Mesenteric fat pad (tissue), 1 donor: Measurements from ENCODE around the gene FOXN3. TPM values are rescaled to one million over a fixed set of nuclear protein-coding genes. Genes with fewer than 3 reads are reported as not detected.
"Not testable (repeated sequence)": the region's sequence is repeated elsewhere in the genome, so short reads cannot be mapped to it uniquely, and the experiment has no call there.

ENCODE experiments used
- DNase-seq: peaks from one replicate; pipeline ENCODE4 v3.0.0-alpha.2; 2020; ENCODE audit warnings: low spot score
- total RNA-seq: library from RNA; stranded (reverse); fragmentation: NEBNext Ultra II Directional; extraction: Animal tissue kit (Norgen Biotek cat#: 25700); gene quantifications from one replicate; pipeline ENCODE4 v1.2.1, GENCODE V29; 2021
- donor health status: DM: yes; HTN: yes; CAD: no.

Gene FOXN3
- total RNA-seq, 1 donor from 2014 or later: 136 TPM

- DNase-seq: no peak
Observed at GRCh38 chr14:89206389-89207031, 210.5 kb downstream of the FOXN3 start.

DNA sequence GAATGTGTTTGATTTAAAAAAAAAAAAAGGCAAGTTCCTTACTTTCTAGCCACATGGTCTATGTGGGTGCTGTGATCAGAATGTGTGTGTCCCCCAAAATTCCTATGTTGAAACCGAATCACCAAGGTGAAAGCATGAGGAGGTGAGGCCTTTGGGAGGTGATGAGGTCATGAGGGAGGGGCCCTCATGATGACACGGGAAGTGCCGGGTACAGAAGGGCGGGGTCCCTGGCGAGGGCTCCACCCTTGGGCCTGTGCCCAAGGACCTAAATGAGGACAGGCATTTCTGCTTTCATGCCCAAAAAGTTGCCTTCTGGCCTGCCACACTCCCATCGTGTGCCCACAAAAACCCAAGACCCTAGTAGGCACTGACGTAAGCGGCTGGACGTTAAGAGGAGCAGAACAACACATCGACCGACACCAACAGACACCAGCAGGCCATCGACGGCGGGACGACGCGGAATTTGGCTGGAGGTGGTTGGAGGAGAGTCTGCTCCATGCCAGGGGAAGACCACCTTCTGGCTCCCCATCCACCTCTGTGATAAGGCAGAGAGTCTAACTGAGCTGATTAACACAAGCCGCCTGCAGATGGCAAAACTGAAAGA lies 211.8 kb downstream of the FOXN3 start:
- DNase-seq: no peak

DNA sequence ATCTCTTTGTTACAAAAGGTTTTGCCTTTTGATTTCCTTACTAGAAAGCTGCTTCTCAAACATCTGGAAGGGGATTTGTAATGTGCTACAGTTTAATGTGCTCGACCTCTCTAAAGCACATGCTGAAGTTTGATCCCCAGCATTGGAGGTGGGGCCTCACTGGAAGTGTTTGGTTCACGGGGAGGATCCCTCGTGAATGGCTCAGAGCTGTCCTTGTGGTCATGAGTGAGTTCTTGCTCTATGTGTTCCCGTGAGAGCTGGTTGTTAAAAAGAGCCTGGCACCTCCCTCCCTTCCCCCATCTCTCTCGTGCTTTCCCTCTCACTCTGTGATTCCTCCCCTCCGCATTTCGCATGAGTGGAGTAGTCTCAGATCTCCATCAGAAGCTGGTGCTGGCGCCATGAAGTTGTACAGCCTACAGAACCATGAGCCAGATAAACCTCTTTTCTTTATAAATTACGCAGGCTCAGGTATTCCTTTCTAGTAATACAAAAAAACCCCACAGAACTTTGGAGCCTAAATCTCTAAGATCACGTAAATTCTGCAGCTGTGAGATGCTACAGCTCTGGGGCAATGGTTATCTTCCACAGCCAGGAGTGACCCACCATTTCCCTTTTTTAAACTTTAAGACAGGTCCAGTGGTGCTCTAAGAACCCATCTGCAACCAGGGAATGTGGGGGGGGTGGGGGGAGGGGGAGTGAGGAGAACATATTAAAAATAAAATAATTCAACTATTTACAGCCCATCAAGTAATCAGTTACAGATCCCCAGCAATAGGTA lies 214.4 kb downstream of the FOXN3 start:
- DNase-seq: no peak

- DNase-seq: no peak
Observed at GRCh38 chr14:89201645-89202044, 215.4 kb downstream of the FOXN3 start.

- not testable (repeated sequence) for DNase-seq
Observed at GRCh38 chr14:89199357-89199756, 217.7 kb downstream of the FOXN3 start.

GRCh38 chr14:89198544-89199329 lies 218.3 kb downstream of the FOXN3 start:
- no peak for DNase-seq

DNA sequence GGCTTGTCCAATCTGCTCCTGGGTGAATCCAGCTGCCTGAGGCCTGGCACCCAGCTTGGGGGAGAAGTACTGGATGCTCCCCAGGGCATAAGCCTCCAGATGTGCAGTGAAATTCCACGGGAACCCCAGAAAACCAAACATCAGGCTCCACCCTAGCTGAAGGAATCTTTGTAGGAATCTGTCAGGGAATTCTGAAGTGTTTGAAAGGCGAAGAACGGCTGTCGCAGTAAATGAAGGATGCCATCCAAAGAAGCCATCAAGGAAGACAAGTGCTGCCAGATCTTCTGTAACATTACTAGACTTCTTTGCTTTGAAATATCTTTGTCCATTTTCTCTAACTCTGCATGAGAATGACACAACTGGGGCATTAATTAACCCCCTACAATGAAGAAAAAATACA lies 219.4 kb downstream of the FOXN3 start:
- no peak for DNase-seq

- DNase-seq: no peak
Observed at GRCh38 chr14:89196545-89196944, 220.5 kb downstream of the FOXN3 start.

- DNase-seq: no peak
Observed at GRCh38 chr14:89194376-89194775, 222.7 kb downstream of the FOXN3 start.

- DNase-seq: no peak
Observed at GRCh38 chr14:89190765-89191513, 226.1 kb downstream of the FOXN3 start.

DNA sequence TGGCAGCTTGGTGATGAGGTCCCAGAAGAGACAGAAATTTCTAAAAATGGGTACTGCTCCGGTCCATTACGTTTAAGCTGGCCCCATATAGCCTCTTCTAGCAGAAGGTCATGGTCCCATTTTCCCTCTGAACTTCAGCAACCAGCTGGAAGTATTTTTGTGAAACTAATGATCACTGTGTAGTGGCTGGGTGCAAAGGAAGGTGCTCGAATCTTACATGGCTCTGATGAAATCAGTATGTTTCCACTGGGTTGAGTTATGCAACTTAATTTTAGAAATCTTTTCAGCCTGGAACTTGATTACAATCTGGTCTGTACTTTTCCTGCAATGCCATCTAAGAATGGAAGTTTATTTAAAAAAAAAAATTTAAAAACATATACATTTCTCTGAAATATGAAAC lies 228.5 kb downstream of the FOXN3 start:
- DNase-seq: no peak

GRCh38 chr14:89187501-89187900 lies 229.5 kb downstream of the FOXN3 start:
- DNase-seq: no peak

- no peak for DNase-seq
Observed at GRCh38 chr14:89186856-89187376, 230.1 kb downstream of the FOXN3 start.

DNA sequence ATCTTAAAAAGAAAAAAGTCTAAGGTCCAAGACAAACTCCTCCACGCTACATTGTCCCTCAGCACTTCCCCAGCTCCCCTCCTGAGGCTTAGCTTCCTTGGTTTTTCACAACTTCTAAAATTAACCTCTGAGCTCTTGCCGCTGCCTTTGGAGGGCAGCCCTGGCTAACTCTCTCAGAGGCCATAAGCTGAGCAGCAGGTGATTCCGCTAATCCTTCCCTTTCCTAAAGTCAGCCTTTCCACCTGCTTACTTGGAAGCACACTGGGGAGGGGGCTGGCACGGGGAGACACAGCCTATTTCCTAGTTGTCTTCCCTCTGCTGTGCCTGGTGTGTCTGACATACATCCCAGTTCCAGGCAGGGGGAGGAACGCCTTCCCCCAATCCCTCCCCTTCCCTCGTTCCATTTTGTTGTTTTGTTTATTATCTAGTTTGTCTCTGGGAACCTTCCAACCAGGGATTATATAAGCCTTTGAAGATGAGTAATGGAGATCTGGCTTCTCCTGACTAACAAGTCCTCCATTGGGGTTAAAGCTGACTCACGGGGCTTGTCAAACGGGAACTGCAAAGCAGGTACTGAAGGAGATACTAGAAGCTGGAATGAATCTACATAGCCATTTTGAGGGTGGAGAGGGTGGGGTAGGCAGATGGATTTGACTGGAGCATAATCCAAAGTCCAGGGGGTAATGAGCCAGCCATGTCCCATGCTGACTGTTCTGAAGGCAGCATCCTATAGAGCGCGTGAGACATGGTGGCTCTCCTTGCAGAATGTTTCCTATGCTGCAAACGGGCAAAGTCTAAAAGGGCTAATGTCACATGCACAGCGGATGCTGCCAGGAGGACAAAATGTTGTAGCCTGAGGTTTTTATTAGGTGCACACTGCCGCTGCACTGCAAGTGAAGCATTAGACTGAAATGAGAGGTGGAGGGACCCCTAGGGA lies 230.8 kb downstream of the FOXN3 start:
- DNase-seq: no peak

GRCh38 chr14:89184952-89185351 lies 232.1 kb downstream of the FOXN3 start:
- DNase-seq: no peak

DNA sequence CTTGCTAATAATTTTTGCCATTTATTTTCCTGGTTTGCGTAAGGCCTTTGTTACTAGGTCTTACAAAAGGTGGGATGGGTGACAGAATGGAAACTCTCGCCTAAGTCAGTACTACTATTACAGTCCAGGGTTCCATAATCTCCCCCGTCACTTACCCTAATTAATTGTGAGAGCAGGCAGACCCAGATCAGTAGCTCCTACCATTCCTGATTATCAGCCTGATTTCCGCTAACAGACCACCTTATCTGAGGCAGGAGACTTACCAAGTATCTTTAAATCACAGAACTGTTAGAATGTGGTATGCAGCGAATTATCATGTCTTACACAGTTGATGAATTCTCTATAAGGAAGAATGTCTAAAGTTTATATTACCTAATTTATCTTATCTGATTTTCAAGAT lies 234.7 kb downstream of the FOXN3 start:
- no peak for DNase-seq

GRCh38 chr14:89180546-89180945 lies 236.5 kb downstream of the FOXN3 start:
- no peak for DNase-seq

DNA sequence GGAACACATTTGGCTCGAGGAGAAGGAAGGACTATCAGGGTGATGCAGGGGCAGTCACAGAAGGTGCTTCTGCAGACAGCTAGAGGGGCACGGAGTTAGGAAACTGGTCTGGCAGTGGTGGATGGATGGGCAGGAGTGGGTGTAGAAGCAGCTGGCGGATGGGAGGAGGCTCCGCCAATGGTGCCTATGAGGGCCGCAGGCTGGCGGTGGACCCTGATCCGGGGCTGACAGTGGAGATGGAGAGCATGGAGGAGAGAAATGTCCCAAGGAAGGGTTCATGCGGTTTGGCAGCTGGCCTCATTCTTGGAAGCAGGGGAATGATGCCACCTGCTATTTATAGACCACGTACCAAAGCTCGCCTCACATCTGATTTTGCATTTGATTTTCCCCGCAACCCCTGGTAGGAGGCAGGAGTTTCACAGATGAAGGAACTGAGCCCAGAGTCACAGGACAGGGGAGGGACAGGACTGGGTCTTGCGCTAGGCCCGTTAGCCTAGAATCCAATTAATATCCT lies 237.1 kb downstream of the FOXN3 start:
- no peak for DNase-seq

DNA sequence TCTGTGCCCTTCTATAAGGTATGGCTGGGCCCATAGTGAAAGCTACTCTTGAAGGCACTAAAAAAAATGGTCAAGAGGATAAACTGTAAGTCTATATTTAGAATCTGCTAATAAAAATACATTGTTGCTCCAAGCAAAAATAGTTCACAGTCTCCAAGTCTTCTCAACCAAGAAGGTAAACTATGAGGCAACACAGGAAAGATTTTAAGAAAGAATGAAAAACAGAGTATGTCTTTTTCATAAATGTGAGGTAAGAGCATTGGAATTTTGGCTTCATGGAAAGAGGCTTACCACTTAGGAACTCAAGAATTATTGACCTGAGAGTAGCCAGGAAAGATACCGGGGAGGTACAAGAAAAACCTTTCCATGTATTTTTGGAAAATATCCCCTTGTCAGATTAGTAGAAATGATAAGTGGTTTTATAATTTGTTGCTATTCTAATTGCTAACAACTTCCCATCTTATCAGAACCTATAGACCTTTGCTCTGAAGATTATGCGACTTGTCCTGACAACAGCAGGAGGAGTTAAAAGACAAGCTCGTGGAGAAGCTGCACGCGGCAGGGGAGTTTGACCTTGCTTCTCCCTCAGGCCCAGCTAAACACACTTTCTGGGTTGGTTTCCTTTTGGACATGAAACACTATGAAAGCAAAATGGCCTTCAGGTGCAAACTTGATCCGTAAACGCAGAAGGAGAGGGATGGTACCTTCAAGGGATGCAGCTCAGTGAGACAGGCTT lies 238.1 kb downstream of the FOXN3 start:
- DNase-seq: no peak
